Measurements from ENCODE around the gene TRPM4. TPM values are rescaled to one million over a fixed set of nuclear protein-coding genes. Genes with fewer than 3 reads are reported as not detected.

Gene TRPM4
- total RNA-seq, 4 donors from 2014 or later: 6.5 to 25.8 (median 11.8) TPM

DNA sequence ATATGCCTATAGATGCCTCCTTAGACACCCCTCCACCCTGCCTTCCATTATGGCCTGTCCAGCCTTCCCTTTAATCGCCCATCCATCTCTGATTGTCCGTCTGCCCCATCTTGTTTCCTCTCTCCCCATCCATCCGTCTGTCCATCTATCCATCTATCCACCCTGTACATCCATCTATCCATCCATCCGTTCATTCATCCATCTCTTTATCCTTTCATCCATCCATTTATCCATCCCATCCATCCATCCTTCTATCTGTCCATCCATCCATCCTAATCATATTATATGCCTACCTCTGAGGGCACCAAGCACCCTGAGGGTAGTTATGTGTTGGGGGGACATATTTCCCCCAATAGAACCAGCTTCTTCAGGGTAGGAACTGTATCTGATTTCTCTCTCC lies 23.1 kb downstream of the TRPM4 start:
- TF ChIP-seq, protein P1, sequence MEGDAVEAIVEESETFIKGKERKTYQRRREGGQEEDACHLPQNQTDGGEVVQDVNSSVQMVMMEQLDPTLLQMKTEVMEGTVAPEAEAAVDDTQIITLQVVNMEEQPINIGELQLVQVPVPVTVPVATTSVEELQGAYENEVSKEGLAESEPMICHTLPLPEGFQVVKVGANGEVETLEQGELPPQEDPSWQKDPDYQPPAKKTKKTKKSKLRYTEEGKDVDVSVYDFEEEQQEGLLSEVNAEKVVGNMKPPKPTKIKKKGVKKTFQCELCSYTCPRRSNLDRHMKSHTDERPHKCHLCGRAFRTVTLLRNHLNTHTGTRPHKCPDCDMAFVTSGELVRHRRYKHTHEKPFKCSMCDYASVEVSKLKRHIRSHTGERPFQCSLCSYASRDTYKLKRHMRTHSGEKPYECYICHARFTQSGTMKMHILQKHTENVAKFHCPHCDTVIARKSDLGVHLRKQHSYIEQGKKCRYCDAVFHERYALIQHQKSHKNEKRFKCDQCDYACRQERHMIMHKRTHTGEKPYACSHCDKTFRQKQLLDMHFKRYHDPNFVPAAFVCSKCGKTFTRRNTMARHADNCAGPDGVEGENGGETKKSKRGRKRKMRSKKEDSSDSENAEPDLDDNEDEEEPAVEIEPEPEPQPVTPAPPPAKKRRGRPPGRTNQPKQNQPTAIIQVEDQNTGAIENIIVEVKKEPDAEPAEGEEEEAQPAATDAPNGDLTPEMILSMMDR (IDR thresholded peaks at IDR 0.05; ENCODE audit: low read depth): no peak

DNA sequence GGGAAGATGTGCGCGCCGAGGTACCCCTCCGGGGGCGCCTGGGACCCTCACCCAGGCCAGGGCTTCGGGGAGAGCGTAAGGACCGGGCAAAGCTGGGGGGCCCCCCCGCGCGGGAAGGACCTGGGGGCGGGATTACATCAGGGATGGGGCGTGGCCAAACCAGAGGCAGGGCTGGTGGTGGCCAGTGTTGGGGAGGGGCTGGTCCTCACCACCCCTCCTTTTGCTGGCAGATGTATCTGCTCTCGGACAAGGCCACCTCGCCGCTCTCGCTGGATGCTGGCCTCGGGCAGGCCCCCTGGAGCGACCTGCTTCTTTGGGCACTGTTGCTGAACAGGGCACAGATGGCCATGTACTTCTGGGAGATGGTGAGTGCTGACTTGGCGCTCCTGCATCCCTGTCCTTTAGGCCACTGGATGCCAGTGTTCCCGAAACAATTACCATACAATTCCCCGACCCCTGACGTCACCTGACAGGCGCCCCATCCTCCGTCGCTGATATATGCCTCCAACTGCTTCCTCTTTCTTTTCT lies 25.3 kb downstream of the TRPM4 start:
- TF ChIP-seq, protein P1 (IDR thresholded peaks at IDR 0.05; ENCODE audit: low read depth): no peak

DNA sequence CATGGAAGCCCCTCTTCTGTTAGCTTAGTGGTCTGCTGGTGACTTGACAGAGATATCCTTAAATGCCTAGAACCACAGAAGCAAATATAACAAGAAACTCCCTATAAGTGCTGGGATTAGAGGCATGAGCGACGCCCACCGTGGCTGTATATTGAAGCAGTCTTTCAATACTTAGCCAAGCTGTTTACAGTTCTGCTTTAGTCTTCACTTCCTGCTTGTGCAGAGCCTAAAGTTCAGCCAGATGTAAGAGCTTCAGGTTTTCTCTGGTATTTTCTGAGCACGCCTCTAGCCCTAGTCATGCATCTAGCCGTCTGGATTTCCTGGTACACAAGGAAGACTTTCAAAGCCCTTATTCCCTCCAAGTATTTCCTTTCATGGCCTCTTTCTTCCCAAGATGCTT lies 28.5 kb downstream of the TRPM4 start:
- TF ChIP-seq, protein P1 (IDR thresholded peaks at IDR 0.05; ENCODE audit: low read depth): no peak

DNA sequence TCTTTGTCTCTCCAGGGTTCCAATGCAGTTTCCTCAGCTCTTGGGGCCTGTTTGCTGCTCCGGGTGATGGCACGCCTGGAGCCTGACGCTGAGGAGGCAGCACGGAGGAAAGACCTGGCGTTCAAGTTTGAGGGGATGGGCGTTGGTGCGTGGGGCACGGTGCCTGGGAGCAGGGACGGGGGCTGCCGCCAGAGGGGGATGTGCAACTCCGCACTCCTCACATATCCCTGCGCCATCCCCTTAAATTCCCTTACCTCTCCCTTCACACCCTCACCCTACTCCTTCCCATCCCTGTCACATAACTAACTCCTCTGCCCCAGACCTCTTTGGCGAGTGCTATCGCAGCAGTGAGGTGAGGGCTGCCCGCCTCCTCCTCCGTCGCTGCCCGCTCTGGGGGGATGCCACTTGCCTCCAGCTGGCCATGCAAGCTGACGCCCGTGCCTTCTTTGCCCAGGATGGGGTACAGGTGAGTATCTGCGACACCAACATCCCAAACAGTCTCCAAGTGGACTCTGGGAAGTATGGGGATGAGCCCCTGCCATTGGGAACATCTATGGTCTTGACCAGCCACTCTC lies 31.1 kb downstream of the TRPM4 start:
- TF ChIP-seq, protein P1 (IDR thresholded peaks at IDR 0.05; ENCODE audit: low read depth): no peak

DNA sequence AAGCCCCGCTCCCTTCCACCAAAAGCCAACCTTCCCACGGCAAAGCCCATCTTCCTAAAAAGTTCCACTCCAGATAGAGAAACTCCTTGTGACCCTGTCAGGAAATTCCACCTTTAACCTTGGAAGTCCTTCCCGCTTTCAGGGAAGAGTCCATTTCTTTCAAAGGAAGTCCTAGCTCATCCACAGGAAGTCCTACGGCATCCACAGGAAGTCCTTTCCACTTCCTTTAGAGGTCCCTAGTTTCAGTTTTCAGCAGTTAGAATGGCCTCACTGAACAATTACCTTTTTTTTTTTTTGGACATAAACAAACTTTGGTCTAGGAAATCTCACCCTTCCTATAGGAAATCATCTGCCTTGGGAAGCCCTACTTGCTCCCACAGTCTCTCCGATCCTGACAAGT lies 31.7 kb downstream of the TRPM4 start:
- TF ChIP-seq, protein P1 (IDR thresholded peaks at IDR 0.05; ENCODE audit: low read depth): no peak

DNA sequence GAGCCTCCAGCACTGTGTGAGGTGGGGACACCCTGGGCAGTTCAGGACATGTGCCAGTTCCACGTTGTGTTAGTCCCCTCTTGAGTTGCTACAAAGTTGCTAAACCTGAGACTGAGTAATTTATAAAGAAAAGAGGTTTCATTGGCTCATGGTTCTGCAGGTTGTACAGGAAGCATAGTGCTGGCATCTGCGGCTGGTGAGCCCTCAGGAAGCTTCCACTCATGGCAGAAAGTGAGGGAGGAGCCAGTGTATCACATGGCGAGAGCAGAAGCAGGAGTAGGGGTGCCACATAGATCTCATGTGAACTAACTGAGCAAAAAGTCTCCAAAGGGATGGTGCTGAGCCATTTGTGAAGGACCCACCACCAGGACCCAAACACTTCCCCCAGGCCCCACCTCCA lies 33.2 kb downstream of the TRPM4 start:
- TF ChIP-seq, protein P1 (IDR thresholded peaks at IDR 0.05; ENCODE audit: low read depth): no peak

DNA sequence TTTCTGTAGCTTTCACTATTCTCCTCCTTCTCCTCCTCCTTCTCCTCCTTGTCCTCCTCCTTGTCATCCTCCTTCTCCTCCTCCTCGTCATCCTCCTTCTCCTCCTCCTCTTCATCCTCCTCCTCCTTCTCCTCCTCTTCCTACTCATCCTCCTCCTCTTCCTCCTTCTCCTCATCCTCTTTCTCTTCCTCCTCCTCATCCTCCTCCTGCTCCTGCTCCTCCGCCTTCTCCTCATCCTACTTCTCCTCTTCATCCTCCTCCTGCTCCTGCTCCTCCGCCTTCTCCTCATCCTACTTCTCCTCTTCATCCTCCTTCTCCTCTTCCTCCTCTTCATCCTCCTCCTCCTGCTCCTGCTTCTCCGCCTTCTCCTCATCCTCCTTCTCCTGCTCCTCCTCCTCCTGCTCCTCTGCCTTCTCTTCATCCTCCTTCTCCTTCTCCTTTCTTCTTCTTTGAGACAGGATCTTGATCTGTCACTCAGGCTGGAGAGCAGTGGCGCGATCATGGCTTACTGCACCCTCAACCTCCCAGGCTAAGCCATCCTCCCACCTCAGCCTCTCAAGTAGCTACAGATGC lies 36.3 kb downstream of the TRPM4 start:
- TF ChIP-seq, protein P1 (IDR thresholded peaks at IDR 0.05; ENCODE audit: low read depth): no peak

All from subcutaneous adipose tissue (tissue), 4 donors.